ENCODE results near the gene MRGPRX2.

Gene MRGPRX2

DNA sequence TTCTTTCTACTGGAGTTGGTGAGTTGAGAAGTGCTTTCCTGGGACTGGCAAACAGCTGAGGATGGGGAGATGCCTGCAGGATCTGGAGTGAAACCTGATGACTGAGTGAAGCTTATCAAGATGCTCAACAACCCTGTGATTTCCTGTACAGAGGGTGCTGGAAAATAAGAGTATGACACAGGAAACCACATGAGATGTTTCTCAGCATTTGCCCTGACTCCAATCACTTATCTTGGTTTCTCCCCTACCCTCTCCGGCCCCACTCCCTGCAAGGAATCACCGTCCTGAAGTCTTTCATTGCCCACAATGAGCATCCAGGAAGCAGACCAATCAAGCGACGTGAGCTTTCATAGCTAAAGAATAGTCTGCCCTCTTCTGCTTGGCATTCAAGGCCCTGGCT lies at the start of gene MRGPRX2:
Gene MRGPRX2 (minus strand): TSS at position 89 of the 400 bp plus-strand sequence. CDS start 4,315 bp downstream, outside the sequence.
- DNase-seq (ENCODE audit: extremely low read depth, low read depth), result no peak
- no peak for TF ChIP-seq CTCF (IDR thresholded peaks at IDR 0.05; ENCODE audit: low read depth, low read length)

GRCh38 chr11:19110295-19110694 lies 49.8 kb upstream of the MRGPRX2 start:
- no peak for TF ChIP-seq CTCF (IDR thresholded peaks at IDR 0.05; ENCODE audit: low read depth, low read length)
- no peak for DNase-seq (ENCODE audit: extremely low read depth, low read depth)

- DNase-seq (ENCODE audit: extremely low read depth, low read depth), result no peak
- no peak for TF ChIP-seq CTCF (IDR thresholded peaks at IDR 0.05; ENCODE audit: low read depth, low read length)
These were observed 46.6 kb upstream of the MRGPRX2 start for GRCh38 chr11:19107125-19107524.

DNA sequence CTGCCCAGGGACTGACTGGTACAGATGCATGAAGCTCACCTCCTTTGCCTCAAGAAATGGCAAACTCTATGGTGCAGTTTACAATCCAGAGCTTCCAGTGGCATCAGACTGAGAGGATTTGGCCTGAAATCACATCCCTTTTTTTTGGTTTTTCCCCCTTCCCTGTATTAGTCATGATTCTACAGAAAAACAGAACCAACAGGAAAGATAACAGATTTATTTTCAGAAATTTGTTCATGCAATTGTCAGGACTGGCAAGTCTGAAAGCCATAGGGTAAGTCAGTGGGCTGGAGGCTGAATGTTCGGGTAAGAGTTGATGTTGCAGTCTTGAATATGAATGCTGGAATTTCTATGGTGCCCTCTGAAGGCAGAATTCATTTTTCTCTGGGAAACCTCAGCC lies 44.5 kb upstream of the MRGPRX2 start:
- TF ChIP-seq CTCF (IDR thresholded peaks at IDR 0.05; ENCODE audit: low read depth, low read length), result no peak
- no peak for DNase-seq (ENCODE audit: extremely low read depth, low read depth)

DNA sequence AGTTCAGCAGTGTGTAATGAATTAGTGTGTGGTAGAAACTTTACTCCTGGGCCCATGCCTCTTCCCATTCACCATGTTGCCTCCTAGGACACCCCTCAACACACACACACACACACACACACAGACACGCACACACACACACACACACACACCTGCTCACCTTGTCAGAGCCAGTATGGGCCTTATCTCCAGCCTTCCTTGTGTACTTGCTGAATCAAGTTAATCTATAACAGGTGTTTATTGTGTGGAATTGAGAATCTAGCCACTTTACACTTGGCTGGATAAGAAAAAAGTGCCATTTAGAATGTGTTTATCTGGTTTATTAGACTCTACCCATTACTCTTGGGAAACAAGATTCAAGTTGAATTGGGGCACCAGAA lies 42.0 kb upstream of the MRGPRX2 start:
- no peak for DNase-seq (ENCODE audit: extremely low read depth, low read depth)
- TF ChIP-seq CTCF (IDR thresholded peaks at IDR 0.05; ENCODE audit: low read depth, low read length), result no peak

- DNase-seq (ENCODE audit: extremely low read depth, low read depth), result no peak
- no peak for TF ChIP-seq CTCF (IDR thresholded peaks at IDR 0.05; ENCODE audit: low read depth, low read length)
These were observed 41.4 kb upstream of the MRGPRX2 start for GRCh38 chr11:19101796-19102520.

- DNase-seq (ENCODE audit: extremely low read depth, low read depth), result no peak
- TF ChIP-seq CTCF (IDR thresholded peaks at IDR 0.05; ENCODE audit: low read depth, low read length), result no peak
These were observed 40.4 kb upstream of the MRGPRX2 start for GRCh38 chr11:19100885-19101284.
